GM21360 (cell line): ENCODE data around the gene CDADC1.
"Not testable (repeated sequence)": the region's sequence is repeated elsewhere in the genome, so short reads cannot be mapped to it uniquely, and the experiment has no call there.

Experiments
- ATAC-seq: cut with Tn5 transposase; IDR thresholded peaks from one replicate; pipeline ENCODE4 v1.9.1; 2021; ENCODE audit warnings: mild to moderate bottlenecking, moderate library complexity; ENCODE audit not compliant: unreplicated experiment

The CDADC1 gene

GRCh38 chr13:49310251-49310650 is 62.5 kb downstream of the CDADC1 start:
- ATAC-seq = no peak

- no peak for ATAC-seq
Observed at GRCh38 chr13:49311816-49312215, 64.1 kb downstream of the CDADC1 start.

GRCh38 chr13:49314344-49314882 is 66.7 kb downstream of the CDADC1 start:
- no peak for ATAC-seq

- ATAC-seq = no peak
Observed at GRCh38 chr13:49315036-49315565, 67.4 kb downstream of the CDADC1 start.

GRCh38 chr13:49315756-49316482 is 68.2 kb downstream of the CDADC1 start:
- no peak for ATAC-seq

GRCh38 chr13:49319551-49319950 is 71.8 kb downstream of the CDADC1 start:
- no peak for ATAC-seq

- ATAC-seq = no peak
Observed at GRCh38 chr13:49319951-49320350, 72.2 kb downstream of the CDADC1 start.

- ATAC-seq = no peak
Observed at GRCh38 chr13:49320975-49321374, 73.2 kb downstream of the CDADC1 start.

- no peak for ATAC-seq
Observed at GRCh38 chr13:49322702-49323101, 75.0 kb downstream of the CDADC1 start.

- no peak for ATAC-seq
Observed at GRCh38 chr13:49323344-49323743, 75.6 kb downstream of the CDADC1 start.

- no peak for ATAC-seq
Observed at GRCh38 chr13:49326222-49326917, 78.6 kb downstream of the CDADC1 start.

- ATAC-seq = not testable (repeated sequence)
Observed at GRCh38 chr13:49327145-49327544, 79.4 kb downstream of the CDADC1 start.

- no peak for ATAC-seq
Observed at GRCh38 chr13:49329831-49330545, 82.3 kb downstream of the CDADC1 start.

GRCh38 chr13:49330546-49330864 is 82.8 kb downstream of the CDADC1 start:
- no peak for ATAC-seq

GRCh38 chr13:49336655-49337054 is 88.9 kb downstream of the CDADC1 start:
- ATAC-seq = no peak

GRCh38 chr13:49340161-49340560 is 92.4 kb downstream of the CDADC1 start:
- no peak for ATAC-seq

GRCh38 chr13:49341517-49341916 is 93.8 kb downstream of the CDADC1 start:
- no peak for ATAC-seq

- ATAC-seq = no peak
Observed at GRCh38 chr13:49341941-49342340, 94.2 kb downstream of the CDADC1 start.

- ATAC-seq = no peak
Observed at GRCh38 chr13:49342454-49342853, 94.7 kb downstream of the CDADC1 start.
